Kidney glomerular epithelial cell (primary cell): ENCODE results near the gene CNN2.

Source experiments
- DNase-seq: peaks from one replicate; lab custom pipeline; 2025; lab: John Stamatoyannopoulos, UW

CNN2 gene

DNA sequence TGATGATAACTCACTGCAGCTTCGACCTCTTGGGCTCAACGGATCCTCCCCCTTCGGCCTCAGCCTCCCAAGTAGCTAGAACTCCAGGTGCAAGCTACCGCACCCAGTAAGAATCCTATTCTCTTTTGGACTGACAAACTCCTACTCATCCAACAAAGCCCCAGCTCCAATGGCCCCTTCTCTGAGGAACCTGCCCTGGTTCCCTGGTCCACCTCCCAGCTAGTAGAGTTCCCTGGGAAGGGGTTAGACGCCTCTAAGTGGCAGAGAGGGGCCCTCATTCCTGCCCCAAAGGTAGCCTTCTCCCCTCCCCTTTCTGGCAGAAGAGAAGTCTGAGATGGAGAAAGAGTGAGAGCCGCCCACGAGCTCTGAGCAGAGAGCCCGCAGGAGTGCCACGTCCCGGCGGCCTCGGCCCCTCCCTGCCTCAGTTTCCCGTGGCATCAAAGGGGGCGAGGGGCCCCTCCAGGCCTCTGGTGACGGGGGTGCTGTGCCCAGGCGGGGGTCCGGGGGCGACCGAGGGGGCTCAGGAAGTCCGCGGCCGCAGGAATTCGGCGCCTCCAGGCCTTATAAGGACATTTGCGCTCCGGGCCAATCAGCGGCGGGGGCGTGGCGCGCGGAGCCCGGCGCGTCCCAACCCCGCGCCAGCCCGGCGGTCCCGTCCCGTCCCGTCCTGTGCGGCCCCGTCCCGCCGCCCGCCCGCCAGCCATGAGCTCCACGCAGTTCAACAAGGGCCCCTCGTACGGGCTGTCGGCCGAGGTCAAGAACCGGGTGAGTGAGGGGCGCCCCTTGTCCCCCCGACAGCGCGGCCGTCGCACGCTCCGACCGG lies at the start of gene CNN2:
Gene CNN2 (plus strand): TSS at position 649 of the 823 bp plus-strand sequence. CDS start 54 bp downstream, at position 703.
- DNase-seq, result peak; percentile 71

- DNase-seq, result no peak
Observed at GRCh38 chr19:977058-977464, 49.3 kb upstream of the CNN2 start.

- DNase-seq, result no peak
Observed at GRCh38 chr19:979318-979741, 47.1 kb upstream of the CNN2 start.

GRCh38 chr19:980133-980998 lies 46.0 kb upstream of the CNN2 start:
- DNase-seq, result no peak

DNA sequence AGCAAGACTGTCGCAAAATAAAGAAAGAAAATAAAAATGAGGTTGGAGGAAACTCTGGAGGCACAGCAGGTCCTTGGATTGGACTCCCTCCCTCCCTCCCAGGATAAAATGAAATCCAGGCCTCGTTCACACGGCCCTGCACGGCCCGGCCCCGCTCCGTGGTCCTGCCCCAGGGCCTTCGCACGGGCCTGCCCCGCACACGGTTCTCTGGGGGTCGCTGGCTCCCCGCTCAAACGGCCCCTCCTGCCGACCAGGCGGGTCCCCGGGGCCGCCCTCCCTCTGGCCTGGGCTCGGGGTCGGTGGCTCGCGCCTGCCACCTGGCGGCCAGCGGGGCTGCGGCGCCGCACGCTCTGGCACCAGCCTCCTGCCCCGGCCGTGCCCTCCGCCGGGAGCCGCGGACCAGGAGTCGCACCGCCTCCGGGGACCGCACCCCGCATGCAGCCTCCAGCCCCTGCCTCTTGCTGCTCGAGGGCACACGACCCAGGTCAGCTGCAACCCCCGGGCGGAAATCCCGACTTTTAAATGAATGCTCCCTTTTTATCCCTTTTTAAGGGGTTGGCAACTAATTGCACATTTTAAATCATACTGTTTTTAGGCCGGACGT lies 43.7 kb upstream of the CNN2 start:
- peak; percentile 13 for DNase-seq

DNA sequence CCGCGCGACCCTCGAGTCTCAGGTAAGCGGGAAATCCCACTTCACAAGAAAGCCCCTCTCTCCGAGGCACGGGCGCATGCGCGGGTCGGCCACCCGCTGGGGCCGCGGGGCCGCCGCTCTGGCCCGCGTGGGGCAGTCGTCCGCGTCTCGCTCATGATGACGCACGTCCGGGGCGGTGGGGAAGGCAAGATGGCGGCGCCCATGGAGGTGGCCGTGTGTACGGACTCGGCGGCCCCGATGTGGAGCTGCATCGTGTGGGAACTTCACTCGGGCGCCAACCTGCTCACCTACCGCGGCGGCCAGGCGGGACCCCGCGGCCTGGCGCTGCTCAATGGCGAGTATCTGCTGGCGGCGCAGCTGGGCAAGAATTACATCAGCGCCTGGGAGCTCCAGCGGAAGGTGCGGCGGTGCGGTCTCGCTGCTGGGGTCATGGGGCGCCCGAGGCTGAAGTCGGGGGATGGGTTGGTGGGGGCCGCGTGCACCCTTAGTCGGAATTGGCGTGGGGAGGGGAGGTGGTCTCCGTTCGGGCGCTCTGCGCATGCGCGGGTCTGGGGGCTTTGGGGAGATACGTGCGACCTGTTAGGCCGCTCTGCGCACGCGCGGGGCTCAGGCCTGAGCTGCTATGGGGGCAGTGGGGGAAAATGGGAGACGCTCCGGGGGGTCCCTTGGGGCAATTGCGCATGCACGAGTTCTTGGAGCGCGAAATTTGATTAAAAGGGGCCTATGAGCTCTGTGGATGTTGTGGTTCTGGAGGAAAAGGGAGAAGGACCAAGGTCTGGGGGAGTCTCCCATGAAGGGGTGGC lies 42.0 kb upstream of the CNN2 start, which contains the start of gene WDR18:
Gene WDR18 (plus strand): TSS at position 181 of the 803 bp plus-strand sequence. CDS start 9 bp downstream, at position 190.
- peak; percentile 76 for DNase-seq

- DNase-seq, result no peak
Observed at GRCh38 chr19:986083-986482, 40.3 kb upstream of the CNN2 start.

DNA sequence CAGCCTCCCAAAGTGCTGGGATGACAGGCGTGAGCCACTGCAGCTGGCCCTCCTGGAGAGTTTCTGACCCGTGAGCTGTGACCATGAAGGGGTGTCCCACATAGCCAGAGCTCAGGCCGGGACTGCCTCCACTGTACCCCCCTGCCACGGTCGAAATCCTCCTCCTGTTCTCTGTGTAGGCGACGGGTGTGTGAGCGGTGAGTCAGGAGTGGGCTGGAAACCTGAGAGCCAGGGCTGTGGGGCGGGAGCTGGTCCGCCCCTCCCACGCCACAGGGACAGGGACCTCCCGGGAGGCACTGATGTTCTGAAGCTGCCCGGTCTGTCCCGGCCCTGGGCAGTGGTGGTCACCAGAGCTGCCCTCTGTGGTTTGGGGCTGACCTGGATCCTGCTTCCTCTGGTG lies 38.3 kb upstream of the CNN2 start:
- DNase-seq, result peak; percentile 39

DNA sequence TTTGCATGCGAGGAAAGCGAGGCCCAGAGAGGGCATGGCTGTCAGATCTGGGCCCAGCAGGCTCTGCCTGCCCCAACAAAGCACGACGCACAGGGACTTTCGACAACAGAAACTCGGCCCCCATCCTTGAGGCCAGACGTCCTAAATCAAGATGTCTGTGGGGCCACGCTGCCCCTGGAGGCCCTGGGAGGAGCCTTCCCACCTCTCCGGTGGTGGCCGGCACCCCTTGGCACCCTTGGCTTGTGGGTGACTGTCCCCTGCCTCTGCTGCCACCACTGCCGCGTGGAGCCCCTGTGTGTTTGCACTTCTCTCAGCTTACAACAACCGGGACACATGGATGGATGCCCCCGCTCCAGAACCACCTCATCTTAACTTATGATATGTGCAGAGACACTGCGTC lies 37.9 kb upstream of the CNN2 start:
- DNase-seq, result no peak

DNA sequence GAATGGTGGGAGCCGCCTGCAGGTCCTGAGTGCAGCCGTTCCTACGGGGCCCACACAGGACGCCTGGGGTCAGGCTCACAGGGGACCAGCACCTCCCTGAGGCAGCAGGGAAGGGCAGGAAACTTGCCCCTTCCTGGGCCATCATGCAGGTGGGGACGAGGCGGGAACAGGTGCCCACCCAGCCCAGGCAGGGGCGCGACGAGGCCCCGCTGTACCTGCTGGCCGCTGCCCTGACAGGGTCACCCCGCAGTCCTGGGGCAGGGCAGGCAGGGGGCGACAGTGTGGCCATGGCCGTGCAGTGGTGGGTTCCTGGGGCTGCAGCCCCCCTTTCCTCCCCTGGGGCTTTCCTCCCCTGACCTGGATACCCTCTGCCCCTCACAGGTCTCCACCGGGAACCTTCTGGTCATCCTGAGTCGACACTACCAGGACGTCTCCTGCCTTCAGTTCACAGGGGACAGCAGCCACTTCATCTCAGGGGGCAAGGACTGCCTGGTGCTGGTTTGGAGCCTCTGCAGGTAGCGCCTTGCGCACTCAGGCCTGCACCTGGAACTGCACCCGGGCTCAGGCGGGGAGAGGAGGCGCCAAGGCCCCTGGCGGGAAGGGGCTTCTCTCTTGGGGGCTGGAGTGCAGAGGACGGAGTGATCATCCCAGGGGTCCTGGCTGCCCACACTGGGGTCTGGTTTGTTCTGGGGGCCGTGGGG lies 36.9 kb upstream of the CNN2 start:
- no peak for DNase-seq

- DNase-seq, result no peak
Observed at GRCh38 chr19:990119-990571, 36.3 kb upstream of the CNN2 start.

GRCh38 chr19:990746-991145 lies 35.7 kb upstream of the CNN2 start:
- DNase-seq, result no peak

DNA sequence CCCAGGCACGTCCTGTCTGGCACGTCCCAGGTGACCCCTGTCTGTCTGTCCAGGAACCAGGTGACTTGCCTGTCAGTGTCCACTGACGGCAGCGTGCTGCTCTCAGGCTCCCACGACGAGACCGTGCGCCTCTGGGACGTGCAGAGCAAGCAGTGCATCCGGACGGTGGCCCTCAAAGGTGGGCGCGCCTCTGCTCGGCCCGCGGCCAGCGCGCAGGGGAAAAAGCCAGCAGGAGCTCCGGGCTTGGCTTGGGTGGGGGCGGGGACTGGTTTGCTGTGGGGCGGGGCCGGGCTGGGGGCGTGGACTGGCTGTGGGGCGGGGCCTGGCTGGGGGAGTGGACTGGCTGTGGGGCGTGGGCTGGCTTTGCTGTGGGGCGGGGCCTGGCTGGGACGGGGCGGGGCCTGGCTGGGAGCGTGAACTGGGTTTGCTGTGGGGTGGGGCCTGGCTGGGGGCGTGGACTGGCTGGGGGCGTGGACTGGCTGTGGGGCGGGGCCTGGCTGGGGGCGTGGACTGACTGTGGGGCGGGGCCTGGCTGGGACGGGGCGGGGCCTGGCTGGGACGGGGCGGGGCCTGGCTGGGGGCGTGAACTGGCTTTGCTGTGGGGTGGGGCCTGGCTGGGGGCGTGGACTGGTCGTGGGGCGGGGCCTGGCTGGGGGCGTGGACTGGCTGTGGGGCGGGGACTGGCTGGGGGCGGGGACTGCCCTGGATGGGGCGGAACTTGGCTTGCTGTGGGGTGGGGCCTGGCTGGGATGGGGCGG lies 35.1 kb upstream of the CNN2 start:
- DNase-seq, result no peak

GRCh38 chr19:991932-992669 lies 34.3 kb upstream of the CNN2 start:
- no peak for DNase-seq

DNA sequence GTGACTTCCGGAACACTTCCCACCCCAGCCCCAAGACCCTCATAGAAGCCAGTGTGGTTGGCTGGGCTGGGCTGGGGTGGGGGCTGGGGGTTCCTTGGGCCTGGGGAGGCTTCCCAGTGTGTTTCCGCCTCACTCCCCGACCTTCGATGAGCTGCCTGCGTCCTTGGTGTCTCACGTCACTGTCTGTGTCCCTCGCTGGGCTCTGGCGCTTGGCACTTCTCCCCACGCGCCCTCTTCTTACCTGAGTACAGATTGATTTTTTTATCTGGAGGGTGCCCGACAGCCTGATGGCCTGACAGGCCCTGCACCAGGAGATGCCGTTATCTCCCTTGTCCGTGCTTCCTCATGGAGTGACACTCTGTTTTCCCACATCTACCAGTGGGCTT lies 33.7 kb upstream of the CNN2 start:
- DNase-seq, result no peak

GRCh38 chr19:993361-993830 lies 33.0 kb upstream of the CNN2 start:
- no peak for DNase-seq

- DNase-seq, result no peak
Observed at GRCh38 chr19:993831-994393, 32.5 kb upstream of the CNN2 start.

GRCh38 chr19:994516-994915 lies 31.9 kb upstream of the CNN2 start:
- DNase-seq, result no peak
